Aorta (tissue), 5 donors: ENCODE data around the gene CENPS. TPM values are rescaled to one million over a fixed set of nuclear protein-coding genes. Genes with fewer than 3 reads are reported as not detected.

Source experiments
- ATAC-seq: fragments of 200-7000 bp; cut with Tn5 transposase; one replicate; pipeline ENCODE4 v1.9.1; 2022; ENCODE audit warnings: moderate library complexity; ENCODE audit not compliant: low FRiP score
- DNase-seq, 2 donors: peaks; one replicate each; pipeline ENCODE4 v3.0.0-alpha.2; 2020
- H3K27ac ChIP-seq, 2 donors: one replicate each; pipeline ENCODE4 v1.5.1; 2013; ENCODE audit warnings: low read length in 2 of 2, mild to moderate bottlenecking in 2 of 2, moderate library complexity in 2 of 2, control low read depth in 1 of 2, inconsistent platforms in 1 of 2, low read depth in 1 of 2
- H3K27me3 ChIP-seq, 2 donors: one replicate each; pipeline ENCODE4 v1.6.1; 2013; ENCODE audit warnings: control low read depth in 1 of 2, low read length in 1 of 2, mild to moderate bottlenecking in 1 of 2, moderate library complexity in 1 of 2; ENCODE audit not compliant: insufficient read depth in 2 of 2, control insufficient read depth in 1 of 2
- H3K36me3 ChIP-seq, 2 donors: one replicate each; pipeline ENCODE4 v1.6.1; 2013; ENCODE audit warnings: control low read depth in 1 of 2, low read length in 1 of 2, mild to moderate bottlenecking in 1 of 2; ENCODE audit not compliant: insufficient read depth in 2 of 2, control insufficient read depth in 1 of 2
- H3K4me1 ChIP-seq, 2 donors: one replicate each; pipeline ENCODE4 v1.6.1; 2013; ENCODE audit warnings: low read length in 2 of 2, control low read depth in 1 of 2, mild to moderate bottlenecking in 1 of 2, moderate library complexity in 1 of 2; ENCODE audit not compliant: insufficient read depth in 2 of 2, control insufficient read depth in 1 of 2
- H3K4me3 ChIP-seq, 2 donors: one replicate each; pipeline ENCODE4 v1.5.1; 2013; ENCODE audit warnings: low read length in 2 of 2, control low read depth in 1 of 2, mild to moderate bottlenecking in 1 of 2
- H3K9me3 ChIP-seq: one replicate; pipeline ENCODE4 v1.6.1; 2013; ENCODE audit warnings: mild to moderate bottlenecking, low read length; ENCODE audit not compliant: control insufficient read depth
- WGBS, 2 donors: extraction: QIAGEN DNeasy Blood & Tissue Kit; methylation state at CpG; one replicate each; pipeline ENCODE4 v1.1.7; 2013; 5-methylcytosine and 5-hydroxymethylcytosine counted together
- intact Hi-C, 2 donors: fragments of 100-400 bp; cut with DNase I; formaldehyde crosslinking; loops; one replicate each; pipeline versions ENCODE4 v1.14.2 to v1.15.0; 2022
- polyA plus RNA-seq, 2 donors: library from polyadenylated mRNA; stranded (reverse); fragments of 200-250 nt; gene quantifications; one replicate each; pipeline ENCODE4 v1.2.3, GENCODE V29; 2013
- total RNA-seq, 2 donors: library from RNA; stranded (reverse); fragmentation: NEBNext Ultra II Directional; extraction: Animal tissue kit (Norgen Biotek cat#: 25700); gene quantifications; one replicate each; pipeline ENCODE4 v1.2.1, GENCODE V29; 2021
- donor health status: healthy with polysubstance abuse.
- donor health status: Bipolar disorder and iron deficiency.
- donor health status: DM: no; HTN: no; CAD: no.
- donor health status: DM: no; HTN: no; CAD: no.
- donor health status: DM: yes; HTN: yes; CAD: no.

The CENPS gene
- total and polyA plus RNA-seq, 4 donors: 4.3 to 21.4 (median 14.4) TPM

- Histone ChIP-seq H3K27ac (no peak overlapping the region), H3K27me3 (no peaks in the 10 kb centered on the region), H3K4me3 (no peak overlapping the region), H3K4me1 (no peaks in the 10 kb centered on the region), H3K9me3 (no peaks in the 10 kb centered on the region), H3K36me3 (no peaks in the 10 kb centered on the region)
- intact Hi-C loops: no loop called here
- peak in 1 of 2 donors; percentile 13 for DNase-seq
- WGBS, 2 donors: 91 to 93% methylated on average over 1 of the region's 1 CpG
- ATAC-seq: no peak
Observed at GRCh38 chr1:10437052-10437451, 6.8 kb downstream of the CENPS start.

- DNase-seq (no peak), ATAC-seq (no peak)
- Histone ChIP-seq H3K9me3 (no peaks in the 10 kb centered on the region), H3K4me1 (no peaks in the 10 kb centered on the region), H3K4me3 (no peak overlapping the region), H3K36me3 (no peaks in the 10 kb centered on the region), H3K27ac (no peak overlapping the region), H3K27me3 (no peaks in the 10 kb centered on the region)
- 81 to 82% methylated on average over 7 of the region's 7 CpGs for WGBS, 2 donors
- intact Hi-C loops: no loop called here
Observed at GRCh38 chr1:10438677-10439163, 8.5 kb downstream of the CENPS start.

DNA sequence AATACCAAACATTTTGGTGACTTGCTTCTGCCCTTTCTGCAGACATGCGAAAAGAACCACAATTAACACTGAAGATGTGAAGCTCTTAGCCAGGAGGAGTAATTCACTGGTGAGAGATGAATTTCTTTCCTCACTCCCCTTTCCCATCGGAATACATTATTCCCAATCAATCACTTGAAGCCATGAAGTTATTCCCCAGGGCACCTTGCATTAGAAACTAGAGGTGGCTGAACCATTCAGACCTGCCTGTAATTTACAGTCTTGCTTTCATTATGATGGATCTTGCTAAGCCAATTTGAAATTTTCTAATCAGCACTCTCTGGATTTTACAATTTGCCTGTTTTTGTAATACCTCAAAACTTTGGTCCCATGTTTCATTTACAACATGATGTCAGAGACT, 10.1 kb downstream of the CENPS start:
- WGBS, 2 donors: 88 to 93% methylated on average over 2 of the region's 2 CpGs
- H3K27ac ChIP-seq: no peak overlapping the region
- H3K36me3 ChIP-seq: no peaks in the 10 kb centered on the region
- H3K4me3 ChIP-seq: no peak overlapping the region
- DNase-seq (no peak), ATAC-seq (no peak)
- H3K4me1 ChIP-seq: no peaks in the 10 kb centered on the region
- intact Hi-C loops: no loop called here
- H3K27me3 ChIP-seq: no peaks in the 10 kb centered on the region
- no peaks in the 10 kb centered on the region for H3K9me3 ChIP-seq

DNA sequence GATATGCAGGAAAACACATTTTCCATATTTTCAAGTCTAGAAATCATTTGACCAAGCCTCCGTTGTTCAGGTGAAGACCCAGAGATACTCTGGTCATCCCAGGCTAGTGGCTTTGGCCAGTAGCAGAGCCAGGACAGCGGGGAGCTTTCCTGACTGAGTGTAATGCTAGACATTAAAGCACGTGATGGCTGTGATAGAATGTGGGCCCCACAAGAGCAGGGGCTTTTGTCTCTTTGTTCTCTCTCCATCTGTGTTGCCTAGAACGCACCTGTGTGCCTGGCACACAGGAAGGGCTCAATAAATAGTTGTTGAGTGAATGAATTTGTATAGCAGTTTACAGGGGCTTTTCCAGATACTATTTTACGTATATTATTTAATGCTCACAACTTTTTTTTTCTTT, 10.6 kb downstream of the CENPS start:
- H3K27me3 ChIP-seq: no peaks in the 10 kb centered on the region
- no peak overlapping the region for H3K4me3 ChIP-seq
- intact Hi-C loops: no loop called here
- H3K36me3 ChIP-seq: no peaks in the 10 kb centered on the region
- WGBS, 2 donors: 92 to 97% methylated on average over 5 of the region's 5 CpGs
- H3K27ac ChIP-seq: no peak overlapping the region
- ATAC-seq: no peak
- no peaks in the 10 kb centered on the region for H3K4me1 ChIP-seq
- DNase-seq: no peak
- H3K9me3 ChIP-seq: no peaks in the 10 kb centered on the region

GRCh38 chr1:10444248-10444647, 14.0 kb downstream of the CENPS start:
- no peaks in the 10 kb centered on the region for H3K4me1 ChIP-seq
- DNase-seq (no peak), ATAC-seq (no peak)
- no peaks in the 10 kb centered on the region for H3K27me3 ChIP-seq
- no peak overlapping the region for H3K4me3 ChIP-seq
- H3K27ac ChIP-seq: no peak overlapping the region
- no peaks in the 10 kb centered on the region for H3K9me3 ChIP-seq
- no peaks in the 10 kb centered on the region for H3K36me3 ChIP-seq
- 93 to 96% methylated on average over 6 of the region's 6 CpGs for WGBS, 2 donors
- intact Hi-C loops: no loop called here

DNA sequence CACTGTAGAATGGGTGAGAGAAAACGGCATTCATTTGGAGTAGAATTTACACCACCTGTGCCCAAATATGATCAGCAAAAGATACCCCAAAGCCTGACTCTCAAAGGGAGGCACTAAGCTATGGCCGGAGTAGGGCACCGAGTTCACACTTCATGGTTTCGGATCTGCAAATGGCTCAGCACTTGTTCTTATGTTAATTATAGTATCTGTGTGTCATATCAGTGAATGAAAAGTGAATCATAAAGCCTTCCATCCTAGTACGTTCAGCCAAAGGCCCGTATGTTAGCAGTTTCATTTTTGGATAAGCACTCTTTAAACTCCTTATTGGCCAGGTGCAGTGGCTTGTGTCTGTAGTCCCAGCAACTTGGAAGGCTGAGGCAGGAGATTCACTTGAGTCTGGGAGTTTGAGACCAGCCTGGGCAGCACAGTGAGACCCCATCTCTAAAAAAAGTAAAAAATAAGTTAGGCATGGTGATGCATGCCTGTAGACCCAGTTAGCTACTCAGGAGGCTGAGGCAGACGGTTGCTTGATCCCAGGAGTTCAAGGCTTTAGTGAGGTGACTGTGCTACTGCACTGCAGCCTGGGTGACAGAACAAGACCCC, 14.7 kb downstream of the CENPS start:
- WGBS, 2 donors: 89 to 92% methylated on average over 7 of the region's 7 CpGs
- Histone ChIP-seq H3K27me3 (no peaks in the 10 kb centered on the region), H3K36me3 (no peaks in the 10 kb centered on the region), H3K4me3 (no peak overlapping the region), H3K27ac (no peak overlapping the region), H3K9me3 (no peaks in the 10 kb centered on the region), H3K4me1 (no peaks in the 10 kb centered on the region)
- intact Hi-C loops: no loop called here
- no peak for ATAC-seq
- DNase-seq: no peak

- ATAC-seq: no peak
- no peaks in the 10 kb centered on the region for H3K4me1 ChIP-seq
- no peak overlapping the region for H3K27ac ChIP-seq
- H3K27me3 ChIP-seq: no peaks in the 10 kb centered on the region
- DNase-seq: no peak
- no peaks in the 10 kb centered on the region for H3K9me3 ChIP-seq
- H3K4me3 ChIP-seq: no peak overlapping the region
- no peaks in the 10 kb centered on the region for H3K36me3 ChIP-seq
- 96 to 100% methylated on average over 7 of the region's 7 CpGs for WGBS, 2 donors
- intact Hi-C loops: no loop called here
Observed at GRCh38 chr1:10446790-10447422, 16.7 kb downstream of the CENPS start.

GRCh38 chr1:10449751-10450150, 19.5 kb downstream of the CENPS start, which contains the start of gene CORT:
TSS of gene CORT (plus strand) at chr1:10450031. CDS start at chr1:10450224, 193 bp downstream.
- H3K4me1 ChIP-seq: no peaks in the 10 kb centered on the region
- no peak within 1 kb of the TSS for H3K27ac ChIP-seq
- H3K9me3 ChIP-seq: no peaks in the 10 kb centered on the region
- 93% methylated on average over 10 of the region's 10 CpGs for WGBS, 2 donors
- no peaks in the 10 kb centered on the region for H3K27me3 ChIP-seq
- H3K4me3 ChIP-seq: no peak within 1 kb of the TSS
- no peaks in the 10 kb centered on the region for H3K36me3 ChIP-seq
- DNase-seq (no peak), ATAC-seq (no peak)
- intact Hi-C loops: no loop called here

DNA sequence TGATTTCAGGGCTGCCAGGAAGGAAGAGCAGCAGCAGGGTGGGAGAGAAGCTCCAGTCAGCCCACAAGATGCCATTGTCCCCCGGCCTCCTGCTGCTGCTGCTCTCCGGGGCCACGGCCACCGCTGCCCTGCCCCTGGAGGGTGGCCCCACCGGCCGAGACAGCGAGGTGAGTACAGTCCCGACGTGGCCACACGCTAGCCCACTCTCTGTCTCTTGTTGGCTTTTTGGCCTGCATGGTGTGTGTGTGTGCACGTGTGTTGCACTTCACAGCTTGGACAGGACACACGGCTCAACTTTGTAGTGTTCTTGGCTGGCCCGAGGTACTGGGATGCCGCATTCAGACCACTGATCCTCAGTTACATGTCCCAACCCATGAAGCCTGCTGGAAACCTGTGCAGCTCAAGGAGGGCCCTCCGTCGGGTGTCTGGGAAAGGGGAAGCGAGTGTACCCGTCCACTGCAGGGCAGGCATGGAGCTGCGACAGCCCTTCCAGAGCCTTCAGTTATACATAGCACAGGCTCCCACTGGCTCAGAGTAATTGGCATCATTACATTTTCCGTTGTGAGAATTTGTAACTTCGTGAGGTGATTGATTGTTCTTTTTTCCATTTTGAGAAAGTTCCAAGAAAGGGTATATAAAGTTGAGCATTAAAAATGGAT, 20.1 kb downstream of the CENPS start:
- H3K9me3 ChIP-seq: no peaks in the 10 kb centered on the region
- 46 to 47% methylated on average over 21 of the region's 21 CpGs for WGBS, 2 donors
- DNase-seq: no peak
- intact Hi-C loops: no loop called here
- no peak for ATAC-seq
- H3K4me3 ChIP-seq: no peak overlapping the region
- H3K27ac ChIP-seq: no peak overlapping the region
- H3K4me1 ChIP-seq: no peaks in the 10 kb centered on the region
- no peaks in the 10 kb centered on the region for H3K27me3 ChIP-seq
- no peaks in the 10 kb centered on the region for H3K36me3 ChIP-seq
